ENCODE results near the gene PIGQ.

Gene PIGQ

DNA sequence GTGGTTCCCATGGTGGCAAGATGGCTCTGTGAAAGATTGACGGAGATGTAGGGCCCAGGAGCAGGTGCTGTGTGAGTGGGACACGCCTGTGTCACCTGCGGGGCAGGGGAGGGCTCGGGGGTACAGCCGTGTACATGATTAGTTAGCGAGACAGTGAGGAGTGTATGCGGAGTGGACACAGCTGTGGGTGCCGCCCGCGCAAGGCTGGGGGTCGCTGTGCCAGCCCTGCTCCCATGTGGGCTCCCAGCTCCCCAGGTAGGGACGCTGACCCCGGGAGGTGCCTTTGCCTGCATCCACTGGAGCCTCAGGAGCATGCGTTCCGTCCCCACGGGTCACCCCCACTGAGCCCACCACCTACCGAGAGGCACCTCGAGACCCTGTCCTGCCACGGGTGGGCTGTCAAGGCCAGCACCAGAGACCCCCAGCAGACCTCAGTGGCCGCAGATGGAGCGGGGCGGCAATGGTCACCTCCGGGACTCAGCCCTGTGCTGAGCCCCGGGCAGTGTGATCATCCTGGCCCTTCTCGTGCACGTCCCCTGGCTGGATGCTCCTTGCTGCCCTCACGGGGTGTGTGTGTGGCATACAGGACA lies 34.8 kb upstream of the PIGQ start:
- DNase-seq, result no peak

DNA sequence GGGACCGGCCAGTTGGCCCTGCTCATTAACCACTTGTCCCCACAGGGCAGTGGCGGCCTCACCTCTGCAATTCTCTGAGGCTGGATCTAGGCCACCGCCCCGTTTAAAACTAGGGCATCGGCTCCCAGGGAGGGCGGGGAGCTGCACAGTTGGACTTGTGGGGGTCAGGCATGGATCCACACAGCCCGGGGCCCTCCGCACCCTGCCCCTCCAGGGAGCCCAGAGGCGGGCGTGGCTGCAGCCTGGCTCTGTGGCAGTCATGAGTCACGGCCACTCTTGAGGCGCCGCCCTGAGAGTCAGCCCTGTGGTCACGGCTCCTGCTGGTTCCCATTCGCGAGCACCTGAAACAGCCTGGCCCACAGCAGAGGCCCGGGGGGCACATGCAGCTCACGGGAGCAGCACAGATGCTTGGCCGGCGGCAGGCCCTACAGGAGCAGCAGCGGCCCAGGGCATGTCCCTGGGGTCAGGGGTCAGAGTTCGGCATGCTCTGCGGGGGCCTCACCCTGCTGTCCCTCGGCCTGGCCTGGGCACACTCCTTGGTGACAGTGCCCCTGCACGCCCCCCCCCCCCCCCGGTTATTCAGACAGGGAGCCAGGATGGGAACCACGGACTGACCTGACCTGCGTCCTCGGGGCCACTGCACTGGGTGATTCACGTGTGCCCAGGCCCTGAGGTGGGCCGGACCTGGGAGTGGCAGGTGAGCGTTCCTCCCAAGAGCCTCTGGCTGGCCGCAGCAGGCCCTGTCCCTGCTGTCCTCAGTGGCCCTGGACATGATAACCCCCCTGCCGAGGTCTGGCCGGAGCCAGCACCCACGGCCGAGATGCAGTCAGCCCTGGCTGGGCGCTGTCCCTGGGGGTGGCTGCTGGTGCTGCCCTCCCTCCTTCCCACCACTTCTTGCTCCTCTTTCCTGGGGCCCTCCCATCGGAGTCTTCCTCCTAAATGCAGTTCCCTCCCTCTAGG lies 34.0 kb upstream of the PIGQ start:
- DNase-seq, result no peak

DNA sequence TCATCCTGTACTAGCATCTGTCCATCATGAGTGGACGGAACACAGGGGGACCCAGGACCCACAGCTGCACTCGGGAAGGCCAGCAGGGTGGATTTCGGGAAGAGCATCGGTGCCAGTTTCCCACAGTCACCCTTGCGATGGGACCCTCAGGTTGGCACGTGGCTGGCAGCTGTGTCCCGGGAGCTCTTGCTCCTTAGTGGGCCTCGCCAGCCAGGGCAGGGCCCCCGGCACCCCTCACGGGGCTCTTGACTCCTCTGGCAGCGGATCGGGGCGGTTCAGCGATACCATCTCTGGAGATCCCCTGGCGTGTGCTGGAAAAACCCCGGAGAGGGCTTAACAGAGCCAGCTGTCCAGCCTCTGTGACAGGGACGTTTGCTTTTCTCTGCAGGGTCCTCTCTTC lies 33.0 kb upstream of the PIGQ start:
- no peak for DNase-seq

DNA sequence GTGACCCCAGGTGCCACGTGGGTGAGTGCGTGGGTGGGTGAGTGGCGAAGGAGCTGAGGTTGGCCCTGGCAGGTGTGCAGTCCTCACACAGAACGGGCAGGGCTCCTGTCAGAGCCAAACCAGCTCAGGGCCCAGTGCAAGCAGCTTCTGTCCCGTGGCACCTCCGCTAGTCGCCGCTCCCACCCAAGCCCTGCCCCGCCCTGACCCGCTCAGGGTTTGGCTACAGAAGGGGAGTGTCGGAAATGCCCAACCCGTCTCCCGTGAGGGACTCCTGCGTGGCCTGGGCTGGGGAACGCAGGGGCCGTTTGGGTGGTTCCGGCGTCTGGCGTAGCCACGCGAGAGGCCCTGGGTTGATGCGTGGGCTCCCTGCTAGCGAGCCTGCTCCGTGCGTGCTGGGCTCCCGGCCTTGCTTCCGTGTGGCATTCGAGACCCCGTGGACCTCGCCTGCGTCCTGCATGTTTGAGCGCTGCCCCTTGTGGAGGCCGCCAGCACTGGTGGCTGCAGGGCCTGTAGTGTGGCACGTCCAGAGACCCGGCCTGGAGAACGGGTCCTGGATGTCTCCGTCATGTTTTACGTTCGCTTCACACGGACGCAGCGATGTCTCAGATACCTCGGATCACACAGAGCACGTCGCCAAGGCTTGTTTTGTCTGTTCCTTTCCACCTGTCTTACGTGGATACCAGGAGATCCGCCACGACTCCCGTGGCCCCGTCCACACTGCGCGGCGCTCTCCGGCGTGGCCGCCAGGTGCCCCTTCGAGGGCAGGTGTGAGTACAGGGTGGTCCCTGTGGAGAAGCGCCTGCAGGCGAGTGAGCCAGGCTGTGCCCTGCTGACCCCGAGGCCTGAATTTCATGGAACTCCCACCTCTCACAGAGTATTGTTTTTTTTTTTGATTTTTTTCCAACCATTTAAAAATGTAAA lies 32.1 kb upstream of the PIGQ start:
- no peak for DNase-seq

DNA sequence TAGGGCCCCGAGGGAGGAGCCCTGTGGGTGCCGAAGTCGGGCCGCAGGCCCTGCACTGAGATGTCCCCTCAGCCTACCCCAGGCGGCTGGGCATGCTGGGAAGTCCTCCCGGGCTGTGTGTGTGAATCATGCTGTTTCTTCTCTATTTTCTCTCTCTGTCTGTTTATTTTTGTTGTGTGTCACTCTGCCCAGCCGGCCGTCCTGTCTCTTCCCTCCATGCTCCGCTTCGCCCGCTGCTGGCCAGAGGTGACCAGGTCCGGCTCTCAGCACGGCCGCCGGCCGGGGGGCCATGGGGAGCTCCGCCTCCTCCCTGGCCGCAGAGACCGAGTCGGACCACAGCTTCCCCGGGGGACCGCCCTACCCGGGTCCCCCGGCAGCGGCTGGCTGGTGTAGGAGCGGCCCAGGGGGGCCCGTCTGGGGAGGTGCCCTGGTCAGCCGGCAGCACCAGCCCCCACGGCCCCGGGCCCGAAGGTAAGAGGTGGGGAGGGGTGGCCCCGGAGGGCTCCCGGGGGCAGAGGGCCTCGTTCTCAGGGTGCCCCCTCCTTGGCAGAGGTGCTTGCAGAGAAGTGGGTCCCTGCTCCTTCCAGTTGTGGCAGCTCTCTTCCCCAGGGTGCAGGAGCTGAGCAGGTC lies 29.8 kb upstream of the PIGQ start:
- DNase-seq, result no peak

DNA sequence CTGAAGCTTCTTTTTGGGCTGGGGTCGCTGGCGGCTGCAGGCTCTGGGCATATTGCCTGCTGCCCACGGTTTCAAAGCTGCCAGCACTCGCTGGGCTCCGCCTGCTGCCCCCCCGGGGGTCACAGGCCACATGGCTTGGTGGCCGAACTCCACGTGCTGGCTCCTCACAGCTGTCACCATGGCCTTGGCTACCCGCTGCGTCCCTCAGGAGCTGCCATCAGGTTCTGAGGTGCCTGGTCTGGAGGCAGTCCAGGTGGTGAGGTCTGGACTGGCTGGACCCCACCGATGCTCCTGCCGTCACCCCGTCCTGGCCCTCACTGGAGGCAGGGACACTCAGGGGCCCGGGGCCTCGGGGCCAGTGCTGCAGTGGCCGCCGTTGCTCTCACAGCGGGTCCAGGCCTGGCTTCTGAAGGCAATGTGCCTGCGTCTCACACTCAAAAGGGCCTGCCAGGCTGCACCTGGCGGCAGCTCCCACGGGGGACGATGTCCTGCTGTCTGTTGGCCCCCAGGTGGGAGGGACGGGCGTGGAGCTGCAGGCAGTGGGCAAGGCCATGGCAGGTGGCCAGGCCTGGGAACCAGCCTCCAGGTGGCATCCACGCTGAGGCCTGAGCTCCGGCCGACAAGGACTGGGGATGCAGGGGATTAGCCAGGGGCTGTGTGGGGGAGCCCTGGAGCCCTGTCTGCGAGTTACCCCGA lies 29.0 kb upstream of the PIGQ start:
- DNase-seq, result no peak

DNA sequence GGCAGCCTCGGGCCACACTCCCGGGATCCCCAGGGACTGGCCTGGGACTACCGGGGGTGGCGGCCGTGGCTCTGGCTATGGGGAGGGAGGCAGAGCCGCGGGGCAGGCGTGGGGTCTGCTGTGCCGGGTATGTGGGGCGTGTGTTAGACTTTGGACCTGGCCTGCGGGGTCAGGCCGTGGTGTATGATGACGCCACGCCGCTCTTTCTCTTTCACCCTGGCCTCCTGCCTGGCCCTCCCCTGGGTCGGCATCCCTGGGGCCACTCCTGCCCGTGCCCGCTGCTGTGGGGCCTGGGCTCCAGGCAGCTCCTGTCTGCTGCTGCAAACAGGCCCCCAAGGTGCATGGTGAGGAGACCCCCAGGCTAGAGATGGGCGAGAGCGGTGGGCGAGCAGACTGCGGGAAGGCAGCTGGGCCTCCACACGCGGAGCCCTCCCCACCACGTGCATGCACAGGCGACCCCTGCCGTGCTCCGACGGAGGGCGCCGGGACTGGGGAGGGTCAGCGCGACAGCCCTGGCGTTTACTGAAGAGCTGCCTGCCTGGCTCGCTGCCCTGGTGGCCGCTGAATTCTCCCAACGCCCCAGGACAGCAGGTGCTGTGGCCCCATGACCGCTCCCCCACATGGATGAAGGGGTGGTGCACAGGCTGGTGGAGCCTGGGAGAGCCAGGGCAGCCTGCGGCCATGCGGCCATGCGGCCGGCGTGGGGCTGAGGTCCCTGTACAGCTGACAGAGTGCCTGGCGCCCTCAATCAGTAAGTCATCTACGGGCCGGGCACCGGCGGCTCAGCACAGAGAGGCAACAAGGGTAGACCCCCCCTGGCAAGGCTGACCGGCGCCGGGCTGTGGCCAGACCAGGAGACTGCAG lies 26.2 kb upstream of the PIGQ start:
- no peak for DNase-seq

DNA sequence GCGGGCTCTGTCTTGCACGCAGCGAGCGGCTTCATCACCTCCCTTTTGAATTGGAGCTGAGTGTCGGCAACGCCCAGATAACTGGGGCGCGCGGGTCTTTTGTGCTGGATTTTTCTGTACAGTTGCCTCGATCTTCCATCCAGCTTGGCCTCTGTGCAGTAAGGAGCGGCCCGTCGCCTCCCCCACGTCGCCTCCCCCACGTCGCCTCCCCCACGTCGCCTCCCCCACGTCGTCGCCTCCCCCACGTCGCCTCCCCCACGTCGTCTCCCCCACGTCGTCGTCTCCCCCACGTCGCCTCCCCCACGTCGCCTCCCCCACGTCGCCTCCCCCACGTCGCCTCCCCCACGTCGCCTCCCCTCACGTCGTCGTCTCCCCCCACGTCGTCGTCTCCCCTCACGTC lies 25.3 kb upstream of the PIGQ start:
- no peak for DNase-seq

DNA sequence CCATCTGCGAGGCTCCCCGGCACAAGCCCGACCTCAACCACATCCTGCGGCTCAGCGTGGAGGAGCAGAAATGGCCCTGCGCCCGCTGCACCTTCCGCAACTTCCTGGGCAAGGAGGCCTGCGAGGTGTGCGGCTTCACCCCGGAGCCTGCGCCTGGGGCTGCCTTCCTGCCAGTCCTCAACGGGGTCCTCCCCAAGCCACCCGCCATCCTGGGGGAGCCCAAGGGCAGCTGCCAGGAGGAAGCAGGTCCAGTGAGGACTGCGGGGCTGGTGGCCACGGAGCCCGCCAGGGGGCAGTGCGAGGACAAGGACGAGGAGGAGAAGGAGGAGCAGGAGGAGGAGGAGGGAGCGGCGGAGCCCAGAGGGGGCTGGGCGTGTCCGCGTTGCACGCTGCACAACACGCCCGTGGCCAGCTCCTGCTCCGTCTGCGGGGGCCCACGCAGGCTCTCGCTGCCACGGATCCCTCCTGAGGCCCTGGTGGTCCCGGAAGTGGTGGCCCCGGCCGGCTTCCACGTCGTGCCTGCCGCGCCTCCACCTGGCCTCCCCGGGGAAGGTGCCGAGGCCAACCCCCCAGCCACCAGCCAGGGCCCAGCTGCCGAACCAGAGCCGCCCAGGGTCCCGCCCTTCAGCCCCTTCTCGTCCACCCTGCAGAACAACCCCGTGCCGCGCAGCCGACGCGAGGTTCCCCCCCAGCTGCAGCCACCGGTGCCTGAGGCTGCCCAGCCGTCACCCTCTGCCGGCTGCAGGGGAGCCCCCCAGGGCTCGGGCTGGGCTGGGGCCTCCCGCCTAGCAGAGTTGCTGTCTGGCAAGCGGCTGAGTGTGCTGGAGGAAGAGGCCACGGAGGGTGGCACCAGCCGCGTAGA lies 22.6 kb upstream of the PIGQ start:
- DNase-seq, result peak; percentile 85

DNA sequence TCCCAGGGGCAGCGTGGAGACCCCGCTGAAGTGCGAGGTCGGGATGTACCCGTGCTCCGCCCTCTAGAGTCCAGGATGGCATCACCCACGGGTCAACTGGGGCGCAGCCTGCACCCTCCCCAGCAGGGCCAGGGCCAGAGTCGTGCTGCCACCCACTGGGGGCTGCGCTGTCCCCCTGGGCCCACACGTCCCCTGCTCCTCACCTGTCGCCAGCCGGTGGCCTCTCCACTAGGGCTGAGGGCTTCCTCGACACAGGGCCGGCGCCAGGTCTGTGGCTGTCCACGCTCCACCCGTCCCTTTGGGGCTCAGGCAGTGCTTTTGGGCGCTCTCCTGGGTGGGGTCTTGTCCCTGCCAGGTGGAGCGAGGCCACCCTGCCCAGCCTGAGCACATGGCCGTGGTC lies 21.2 kb upstream of the PIGQ start:
- no peak for DNase-seq

DNA sequence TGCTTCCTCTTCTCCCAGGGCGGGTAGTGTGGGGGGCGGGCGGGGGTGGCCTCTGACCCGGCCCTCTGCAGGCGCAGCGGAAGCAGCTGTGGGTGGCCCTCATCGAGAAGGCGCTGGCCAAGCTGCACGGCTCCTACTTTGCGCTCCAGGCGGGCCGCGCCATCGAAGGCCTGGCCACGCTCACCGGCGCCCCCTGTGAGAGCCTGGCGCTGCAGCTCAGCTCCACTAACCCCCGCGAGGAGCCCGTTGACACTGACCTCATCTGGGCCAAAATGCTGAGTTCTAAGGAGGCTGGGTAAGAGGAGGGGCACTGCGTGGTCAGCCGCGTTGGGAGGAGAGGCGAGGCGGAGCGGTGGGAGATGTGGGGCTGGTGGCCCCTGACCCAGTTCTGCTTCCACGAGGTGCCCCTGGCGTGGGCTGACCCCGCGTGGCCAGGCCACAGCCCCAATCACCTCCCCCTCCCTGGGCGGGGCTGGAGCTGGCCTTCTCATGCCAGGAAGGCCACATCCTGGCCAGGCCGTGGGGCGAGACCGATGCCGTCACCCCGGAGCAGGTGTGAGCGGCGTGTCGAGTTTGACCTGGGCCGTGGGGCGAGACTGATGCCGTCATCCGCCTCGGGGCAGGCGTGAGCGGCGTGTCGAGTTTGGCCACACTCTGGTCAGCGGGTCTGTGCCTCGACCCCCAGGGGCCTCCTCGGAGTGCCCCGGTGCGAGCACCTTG lies 20.1 kb upstream of the PIGQ start:
- DNase-seq, result no peak

DNA sequence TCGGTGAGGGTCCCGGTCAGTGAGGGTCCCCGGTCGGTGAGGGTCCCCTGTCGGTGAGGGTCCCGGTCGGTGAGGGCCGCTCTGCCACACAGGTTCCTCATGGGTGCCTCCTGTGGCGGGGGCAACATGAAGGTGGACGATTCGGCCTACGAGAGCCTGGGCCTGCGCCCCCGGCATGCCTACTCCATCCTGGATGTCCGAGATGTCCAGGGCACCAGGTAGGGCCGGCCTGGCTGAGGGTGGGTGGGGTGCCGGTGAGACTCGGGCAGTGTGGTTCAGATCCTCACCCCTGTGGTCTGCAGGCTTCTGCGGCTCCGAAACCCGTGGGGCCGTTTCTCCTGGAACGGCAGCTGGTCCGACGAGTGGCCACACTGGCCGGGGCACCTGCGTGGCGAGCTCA lies 18.6 kb upstream of the PIGQ start:
- DNase-seq, result no peak

DNA sequence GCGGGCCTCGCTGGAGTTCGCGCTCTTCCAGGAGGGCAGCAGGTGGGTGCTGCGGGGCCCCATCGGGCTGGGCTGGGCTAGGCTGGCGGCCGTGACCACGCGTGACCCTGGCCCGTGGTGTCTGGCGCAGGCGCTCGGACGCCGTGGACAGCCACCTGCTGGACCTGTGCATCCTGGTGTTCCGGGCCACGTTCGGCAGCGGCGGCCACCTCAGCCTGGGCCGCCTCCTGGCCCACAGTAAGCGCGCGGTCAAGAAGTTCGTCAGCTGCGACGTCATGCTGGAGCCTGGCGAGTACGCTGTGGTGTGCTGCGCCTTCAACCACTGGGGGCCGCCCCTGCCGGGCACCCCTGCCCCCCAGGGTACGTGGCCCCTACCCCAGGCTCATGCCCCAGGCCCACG lies 17.6 kb upstream of the PIGQ start:
- no peak for DNase-seq

DNA sequence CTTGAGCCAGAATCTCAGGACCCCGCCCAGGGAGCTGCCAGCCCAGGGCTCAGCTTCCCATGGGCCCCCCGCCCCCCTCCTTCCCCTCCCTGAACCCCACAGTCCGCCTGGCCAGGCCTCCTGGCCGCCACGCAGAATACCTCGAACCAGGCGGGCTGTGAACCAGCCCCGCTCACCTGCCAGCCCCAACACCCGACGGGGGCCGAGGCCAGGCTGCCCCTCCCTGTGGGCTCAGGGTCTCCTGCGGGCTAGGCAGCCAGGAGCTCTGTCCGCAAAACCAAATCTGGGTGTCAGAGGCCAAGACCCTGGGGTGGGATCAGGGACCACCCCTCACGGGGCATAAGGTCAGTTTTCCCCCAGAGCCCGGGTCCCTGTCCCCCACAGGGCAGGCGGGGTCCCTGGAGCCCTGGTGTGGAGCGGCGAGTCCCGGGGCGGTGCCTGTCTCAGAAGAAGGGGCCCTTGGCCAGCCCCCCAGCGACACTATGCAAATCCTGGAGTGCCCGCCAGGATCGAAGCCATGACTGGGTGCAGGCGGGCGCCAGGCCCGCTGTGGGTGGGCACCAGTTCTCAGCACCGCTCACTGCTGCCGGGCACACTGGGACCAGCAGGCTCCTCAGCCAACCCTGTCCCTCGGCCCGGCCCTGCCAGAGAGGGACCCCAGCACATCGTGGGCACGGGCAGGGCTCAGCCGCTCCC lies 16.0 kb upstream of the PIGQ start:
- DNase-seq, result no peak

DNA sequence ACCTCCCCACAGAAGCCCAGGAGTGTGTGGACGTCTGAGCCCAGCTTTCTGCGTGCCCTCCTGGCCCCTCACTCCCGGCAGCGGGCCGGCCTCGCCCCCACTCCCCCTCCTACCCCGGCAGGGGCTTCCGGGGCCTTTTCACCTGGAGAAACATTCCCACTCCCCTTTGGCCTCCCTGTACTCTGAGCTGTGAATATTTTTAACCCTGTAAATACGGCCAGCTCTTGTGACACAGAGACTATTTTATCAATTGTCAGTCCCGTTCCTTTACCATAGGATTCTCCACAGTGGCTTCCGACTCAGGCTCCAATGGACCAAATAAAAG lies 15.5 kb upstream of the PIGQ start:
- no peak for DNase-seq

DNA sequence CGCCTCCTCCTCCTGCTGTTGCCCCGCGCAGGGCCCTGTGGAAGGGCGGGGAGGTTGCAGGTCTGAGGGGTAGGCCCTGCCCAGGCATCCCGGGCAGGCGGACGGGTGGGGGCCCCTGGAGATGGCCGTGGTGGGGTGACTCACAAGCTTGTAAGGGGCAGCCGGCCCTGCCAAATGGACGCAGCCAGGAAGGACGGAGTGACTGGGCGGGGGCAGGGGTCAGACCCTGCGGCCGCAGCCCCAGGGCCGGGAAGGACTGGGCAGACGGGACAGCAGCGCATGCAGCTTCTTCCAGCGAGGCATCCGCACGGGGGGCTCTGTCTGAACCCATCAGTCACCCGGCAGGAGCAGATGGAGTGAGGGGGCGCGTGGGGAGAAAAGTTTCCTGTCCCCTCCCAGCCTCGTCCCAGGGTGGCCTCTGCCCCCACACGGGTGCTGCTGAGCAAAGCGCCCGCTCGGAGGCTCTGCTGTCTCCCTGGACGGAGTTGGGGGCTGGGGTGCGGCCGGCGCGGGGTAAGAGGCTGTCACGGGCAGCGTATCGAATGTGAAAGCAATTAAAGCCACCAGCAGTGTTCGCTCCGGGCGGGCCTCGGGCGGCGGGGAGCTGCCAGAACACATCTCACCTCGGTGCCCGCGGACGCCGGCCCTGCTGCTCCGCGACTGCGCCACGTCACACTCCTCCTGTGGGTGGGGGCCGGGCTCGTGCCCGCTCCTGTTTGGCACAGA lies 15.0 kb upstream of the PIGQ start:
- no peak for DNase-seq

DNA sequence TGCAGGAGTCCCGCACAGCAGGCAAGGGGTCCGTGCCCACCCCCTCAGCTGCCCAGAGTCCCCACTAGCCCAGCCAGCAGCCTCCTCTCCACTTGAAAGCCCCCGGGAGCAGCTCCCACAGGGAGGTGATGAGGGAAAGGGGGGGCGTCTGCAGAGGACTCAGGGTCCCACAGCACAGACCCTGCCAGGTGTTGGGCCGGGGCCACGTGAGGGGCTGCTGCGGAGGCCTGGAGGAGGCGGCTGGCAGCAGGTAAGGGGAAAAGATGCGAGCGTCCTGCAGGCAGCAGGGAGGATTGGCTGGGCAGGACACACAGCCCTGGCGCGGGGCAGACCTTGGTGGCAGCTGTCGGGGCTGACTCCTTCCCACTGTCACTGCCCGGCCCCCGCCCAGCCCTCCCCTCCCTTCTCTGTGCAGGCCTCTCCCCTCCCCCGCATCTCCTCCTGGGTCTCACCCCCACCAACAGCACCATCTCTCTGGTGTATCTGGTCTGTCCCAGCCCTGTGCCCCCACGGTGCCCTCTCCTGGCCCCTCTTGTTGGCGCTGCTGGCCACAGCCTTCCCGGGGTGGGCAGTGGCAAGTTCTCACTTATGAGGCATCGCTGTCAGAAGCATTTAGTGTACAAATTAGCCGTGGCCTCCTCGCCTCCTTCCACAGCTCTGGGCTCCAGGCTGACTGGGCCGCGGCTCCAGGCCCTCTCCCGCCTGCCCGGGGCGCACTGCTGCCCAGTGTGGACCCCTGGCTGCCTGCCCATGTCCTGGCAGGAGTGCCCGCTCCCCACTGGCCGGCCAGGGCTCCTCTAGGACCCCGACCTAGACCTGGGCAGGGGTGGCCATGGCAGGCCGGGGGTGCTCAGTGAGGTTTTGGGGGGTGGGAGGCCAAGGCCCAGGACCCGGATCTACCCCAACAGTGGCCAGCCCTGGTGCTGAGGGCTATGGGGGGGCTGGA lies 14.0 kb upstream of the PIGQ start:
- DNase-seq, result no peak

Data from activated effector memory CD4-positive, alpha-beta T cell treated with anti-CD3 and anti-CD28 coated beads, Interleukin-2, amount 50 U/mL, for 16 hours (primary cell).